ENCODE data around the gene DISP3.
"Not testable (repeated sequence)": the region's sequence is repeated elsewhere in the genome, so short reads cannot be mapped to it uniquely, and the experiment has no call there.

DISP3 gene

GRCh38 chr1:11578004-11578403 lies 99.0 kb downstream of the DISP3 start:
- DNase-seq (ENCODE audit: low read depth): no peak

DNA sequence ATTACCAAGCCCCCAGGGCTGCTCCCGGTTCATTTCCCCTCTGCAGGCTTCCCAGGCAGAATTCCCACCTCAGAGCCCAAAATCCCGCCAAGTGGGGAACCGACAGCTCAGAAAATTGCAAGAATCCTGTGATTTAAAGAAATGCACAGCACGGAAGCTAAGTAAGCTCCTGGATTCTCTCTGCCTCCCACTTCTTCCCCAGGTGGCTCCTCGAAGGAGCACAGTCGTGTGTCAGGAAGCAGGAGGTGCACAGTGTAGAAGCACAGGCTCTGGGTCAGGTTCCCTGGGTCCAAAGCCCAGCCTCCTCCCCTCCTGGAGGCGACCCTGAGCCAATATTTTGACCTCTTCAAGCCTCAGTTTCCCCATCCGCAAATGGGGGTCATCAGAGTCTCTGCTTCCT lies 100.6 kb downstream of the DISP3 start:
- no peak for DNase-seq (ENCODE audit: low read depth)

DNA sequence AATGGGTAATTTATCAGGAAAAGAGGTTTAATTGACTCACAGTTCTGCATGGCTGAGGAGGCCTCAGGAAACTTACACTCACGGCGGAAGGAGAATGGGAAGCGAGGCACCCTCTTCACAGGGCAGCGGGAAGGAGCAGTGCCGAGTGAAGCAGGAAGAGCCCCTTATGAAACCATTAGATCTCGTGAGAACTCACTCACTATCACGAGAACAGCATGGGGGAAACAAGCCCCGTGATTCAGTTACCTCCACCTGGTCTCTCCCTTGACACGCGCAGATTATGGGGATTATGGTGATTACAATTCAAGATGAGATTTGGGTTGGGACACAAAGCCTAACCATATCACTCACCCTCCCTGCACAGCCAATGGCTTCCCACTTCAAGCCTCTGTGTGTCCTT lies 101.1 kb downstream of the DISP3 start:
- DNase-seq (ENCODE audit: low read depth): not testable (repeated sequence)

GRCh38 chr1:11581445-11581991 lies 102.6 kb downstream of the DISP3 start:
- DNase-seq (ENCODE audit: low read depth): no peak

- DNase-seq (ENCODE audit: low read depth): no peak
Observed at GRCh38 chr1:11585389-11585788, 106.4 kb downstream of the DISP3 start.

Data from stimulated activated CD8-positive, alpha-beta memory T cell treated with anti-CD3 and anti-CD28 coated beads, Interleukin-4, amount 100 ng/mL, for 24 hours (primary cell).